Measurements from ENCODE around the gene CLASRP.
"Not testable (repeated sequence)": the region's sequence is repeated elsewhere in the genome, so short reads cannot be mapped to it uniquely, and the experiment has no call there.

CLASRP gene

DNA sequence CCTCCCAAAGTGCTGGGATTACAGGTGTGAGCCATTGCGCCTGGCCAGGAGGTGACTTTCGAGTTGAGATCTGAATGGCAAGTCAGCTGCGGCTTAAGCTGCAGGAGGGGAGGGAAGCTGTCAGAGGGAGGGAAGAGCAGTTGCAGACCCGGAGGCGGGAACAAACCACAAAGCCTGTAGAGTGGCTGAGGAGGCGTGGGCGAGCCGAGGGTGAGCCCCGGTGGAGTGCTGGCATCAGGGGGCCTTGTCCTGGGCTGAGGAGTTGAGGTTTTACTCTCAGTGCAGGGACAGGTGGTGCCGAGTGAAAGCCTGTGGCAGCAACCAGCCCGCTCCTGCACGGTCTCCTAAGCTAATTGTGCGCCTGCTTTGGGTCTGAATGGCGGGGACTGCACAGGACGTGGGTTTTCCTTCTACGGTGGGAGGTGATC lies 78.3 kb downstream of the CLASRP start:
- no peak for DNase-seq (ENCODE audit: insufficient read length, low spot score)
- no peak for FAIRE-seq
- TF ChIP-seq CTCF (IDR thresholded peaks at IDR 0.05; ENCODE audit: insufficient read depth, missing control alignments) = no peak

DNA sequence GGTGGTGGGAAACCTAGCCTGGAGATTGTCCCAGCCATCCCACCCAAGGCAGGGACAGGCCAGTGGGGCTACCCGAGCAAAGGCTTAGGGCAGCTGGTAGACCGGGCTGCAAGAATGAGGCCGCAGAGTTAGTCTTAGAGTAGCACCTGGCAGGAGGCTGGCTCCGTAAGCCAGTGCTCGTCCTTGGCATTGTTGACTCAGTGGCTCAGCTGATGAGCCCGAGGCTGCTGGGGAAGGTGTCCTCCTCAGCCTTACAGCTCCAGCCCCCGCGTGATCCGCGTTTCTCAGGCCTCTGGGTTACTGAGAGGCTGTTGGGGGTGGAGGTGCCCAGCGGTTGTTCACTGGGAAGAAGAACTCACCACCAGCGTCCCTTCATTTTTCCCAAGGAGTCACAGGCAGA lies 78.8 kb downstream of the CLASRP start:
- DNase-seq (ENCODE audit: insufficient read length, low spot score) (no peak), FAIRE-seq (no peak)
- no peak for TF ChIP-seq CTCF (IDR thresholded peaks at IDR 0.05; ENCODE audit: insufficient read depth, missing control alignments)

- DNase-seq (ENCODE audit: insufficient read length, low spot score) = no peak
- TF ChIP-seq CTCF (IDR thresholded peaks at IDR 0.05; ENCODE audit: insufficient read depth, missing control alignments) = no peak
- no peak for FAIRE-seq
Observed at GRCh38 chr19:45118106-45118505, 79.3 kb downstream of the CLASRP start.

DNA sequence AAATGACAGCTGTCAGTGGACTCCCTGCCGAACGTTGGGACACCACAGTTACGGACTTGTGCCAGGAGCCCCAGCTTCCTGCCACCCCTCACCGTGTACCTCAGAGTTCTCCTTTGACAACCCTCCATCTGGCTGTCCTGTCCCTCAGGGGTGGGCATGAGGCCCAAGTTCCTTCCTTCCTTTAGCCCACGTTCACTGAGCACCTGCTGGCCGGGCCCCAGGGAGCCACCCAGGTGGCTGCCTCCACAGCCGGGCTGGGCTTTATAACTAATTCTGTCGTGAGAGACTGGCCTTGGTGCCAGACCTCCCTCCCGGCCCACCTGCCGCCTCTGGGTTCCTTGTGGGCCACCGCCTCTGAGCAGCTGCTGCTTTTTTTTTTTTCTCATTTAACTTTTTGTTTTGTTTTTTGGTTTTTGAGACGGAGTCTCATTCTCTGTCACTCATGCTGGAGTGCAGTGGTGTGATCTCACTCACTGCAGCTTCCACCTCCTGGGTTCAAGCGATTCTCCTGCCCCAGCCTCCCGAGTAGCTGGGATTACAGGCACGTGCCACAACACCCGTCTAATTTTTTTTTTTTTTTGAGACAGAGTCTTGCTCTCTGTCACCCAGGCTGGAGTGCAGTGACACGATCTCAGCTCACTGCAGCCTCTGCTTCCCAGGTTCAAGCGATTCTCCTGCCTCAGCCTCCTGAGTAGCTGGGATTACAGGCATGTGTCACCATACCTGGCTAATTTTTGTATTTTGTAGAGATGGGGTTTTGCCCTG lies 79.9 kb downstream of the CLASRP start:
- FAIRE-seq; DNase-seq (ENCODE audit: insufficient read length, low spot score): not testable (repeated sequence)

GRCh38 chr19:45119582-45119981 lies 80.7 kb downstream of the CLASRP start:
- no peak for FAIRE-seq
- no peak for TF ChIP-seq CTCF (IDR thresholded peaks at IDR 0.05; ENCODE audit: insufficient read depth, missing control alignments)

More at GRCh38 chr19:45119582-45119981, 80.7 kb downstream of the CLASRP start:
- no peak for DNase-seq (ENCODE audit: insufficient read length, low spot score)

Measured in D721Med (cell line).